Trophoblast cell (in vitro differentiated cells and primary cell): ENCODE results near the gene ADGRF5.
A peak's percentile ranks its signal among the peaks of the same experiment; 100 is the strongest.

Source experiments
- DNase-seq, 2 donors: peaks; one replicate each; pipeline ENCODE4 v3.0.0-alpha.2; 2016
- H2AFZ ChIP-seq: 2 replicates; pipeline ENCODE4 v1.6.1; 2013; ENCODE audit warnings: low read length, moderate library complexity, mild to moderate bottlenecking; ENCODE audit not compliant: insufficient read depth, poor library complexity
- H2AK5ac ChIP-seq: 2 replicates; pipeline ENCODE4 v1.6.1; 2013; ENCODE audit warnings: mild to moderate bottlenecking, low read length
- H2BK120ac ChIP-seq: 2 replicates; pipeline ENCODE4 v1.6.1; 2013; ENCODE audit warnings: low read length, mild to moderate bottlenecking, moderate library complexity; ENCODE audit not compliant: insufficient read depth, poor library complexity
- H2BK12ac ChIP-seq: 2 replicates; pipeline ENCODE4 v1.6.1; 2013; ENCODE audit warnings: mild to moderate bottlenecking, low read length, moderate library complexity
- H2BK5ac ChIP-seq: 2 replicates; pipeline ENCODE4 v1.6.1; 2013; ENCODE audit warnings: low read length, low read depth, moderate library complexity, mild to moderate bottlenecking; ENCODE audit not compliant: poor library complexity
- H3K14ac ChIP-seq: 2 replicates; pipeline ENCODE4 v1.6.1; 2013; ENCODE audit warnings: mild to moderate bottlenecking, low read length
- H3K18ac ChIP-seq: 2 replicates; pipeline ENCODE4 v1.6.1; 2013; ENCODE audit warnings: mild to moderate bottlenecking, low read length
- H3K23ac ChIP-seq: 2 replicates; pipeline ENCODE4 v1.6.1; 2013; ENCODE audit warnings: low read length
- H3K27ac ChIP-seq: 2 replicates; pipeline ENCODE4 v1.5.1; 2013; ENCODE audit warnings: low read depth, mild to moderate bottlenecking, inconsistent platforms, low read length, moderate library complexity
- H3K27me3 ChIP-seq: 2 replicates; pipeline ENCODE4 v1.6.1; 2013; ENCODE audit warnings: inconsistent platforms, mild to moderate bottlenecking, low read length, moderate library complexity; ENCODE audit not compliant: insufficient read depth
- H3K36me3 ChIP-seq, 2 experiments: 1 replicate in 1 of 2; 2 replicates in 1 of 2; pipeline ENCODE4 v1.6.1; 2013; ENCODE audit warnings: low read length in 2 of 2, mild to moderate bottlenecking in 2 of 2, moderate library complexity in 1 of 2; ENCODE audit not compliant: insufficient read depth in 2 of 2, control insufficient read depth in 1 of 2
- H3K4ac ChIP-seq: 2 replicates; pipeline ENCODE4 v1.6.1; 2013; ENCODE audit warnings: low read depth, mild to moderate bottlenecking, low read length, moderate library complexity
- H3K4me1 ChIP-seq, 2 experiments: 1 replicate in 1 of 2; 2 replicates in 1 of 2; pipeline ENCODE4 v1.6.1; 2013; ENCODE audit warnings: low read length in 2 of 2, mild to moderate bottlenecking in 2 of 2, moderate library complexity in 1 of 2; ENCODE audit not compliant: insufficient read depth in 2 of 2, control insufficient read depth in 1 of 2
- H3K4me2 ChIP-seq: 2 replicates; pipeline ENCODE4 v1.6.1; 2013; ENCODE audit warnings: inconsistent platforms, mild to moderate bottlenecking, low read length, moderate library complexity
- H3K4me3 ChIP-seq: 2 replicates; pipeline ENCODE4 v1.5.1; 2013; ENCODE audit warnings: mild to moderate bottlenecking, low read depth, low read length, inconsistent platforms
- H3K79me1 ChIP-seq: one replicate; pipeline ENCODE4 v1.6.1; 2013; ENCODE audit warnings: low read length
- H3K79me2 ChIP-seq: 2 replicates; pipeline ENCODE4 v1.6.1; 2013; ENCODE audit warnings: low read length, mild to moderate bottlenecking; ENCODE audit not compliant: control insufficient read depth, insufficient read depth, poor library complexity
- H3K9ac ChIP-seq: 2 replicates; pipeline ENCODE4 v1.6.1; 2013; ENCODE audit warnings: mild to moderate bottlenecking, low read length
- H3K9me3 ChIP-seq: 2 replicates; pipeline ENCODE4 v1.6.1; 2013; ENCODE audit warnings: low read depth, mild to moderate bottlenecking, control low read depth, inconsistent platforms, low read length; ENCODE audit not compliant: insufficient read depth
- H4K12ac ChIP-seq: 2 replicates; pipeline ENCODE4 v1.6.1; 2013; ENCODE audit warnings: low read depth, mild to moderate bottlenecking, low read length, moderate library complexity
- H4K8ac ChIP-seq: 2 replicates; pipeline ENCODE4 v1.6.1; 2013; ENCODE audit warnings: low read depth, mild to moderate bottlenecking, low read length, moderate library complexity
- H4K91ac ChIP-seq: one replicate; pipeline ENCODE4 v1.6.1; 2013; ENCODE audit warnings: low read depth, mild to moderate bottlenecking, low read length, moderate library complexity
- WGBS: extraction: QIAGEN DNeasy Blood & Tissue Kit; methylation state at CpG from one replicate; pipeline ENCODE4 v1.1.7; 2013; ENCODE audit warnings: missing lambda C conversion rate; ENCODE audit not compliant: insufficient read length, insufficient coverage; ENCODE audit errors: extremely low coverage; 5-methylcytosine and 5-hydroxymethylcytosine counted together

The ADGRF5 gene

GRCh38 chr6:46876126-46876525 lies 45.6 kb downstream of the ADGRF5 start:
- H3K9me3 ChIP-seq = no peaks in the 10 kb centered on the region
- DNase-seq = peak; percentile 97 to 98

GRCh38 chr6:46867411-46867810 lies 54.3 kb downstream of the ADGRF5 start:
- H3K9ac ChIP-seq = no peak overlapping the region
- H3K27me3 ChIP-seq = no peaks in the 10 kb centered on the region
- H3K79me1 ChIP-seq = no peaks in the 10 kb centered on the region
- H3K18ac ChIP-seq = no peak overlapping the region
- H4K8ac ChIP-seq = no peak overlapping the region
- no peak overlapping the region for H3K4ac ChIP-seq
- H3K27ac ChIP-seq = no peak overlapping the region
- H4K12ac ChIP-seq = no peak overlapping the region
- no peak overlapping the region for H3K4me2 ChIP-seq
- H3K79me2 ChIP-seq = no peaks in the 10 kb centered on the region
- no peaks in the 10 kb centered on the region for H3K9me3 ChIP-seq
- H2BK120ac ChIP-seq = no peak overlapping the region
- peak in 1 of 2 donors; percentile 14 for DNase-seq
- no CpG with 5 or more reads among the region's 5 CpGs for WGBS
- no peak overlapping the region for H3K23ac ChIP-seq
- no peak overlapping the region for H2AFZ ChIP-seq
- H3K14ac ChIP-seq = no peak overlapping the region
- H4K91ac ChIP-seq = no peak overlapping the region
- no peak overlapping the region for H2BK12ac ChIP-seq
- H2BK5ac ChIP-seq = no peak overlapping the region
- no peaks in the 10 kb centered on the region for H3K36me3 ChIP-seq
- H3K4me3 ChIP-seq = no peak overlapping the region
- H3K4me1 ChIP-seq = peaks cover 0 to 1% of the 10 kb centered on the region in 2 experiments
- H2AK5ac ChIP-seq = no peak overlapping the region

More at GRCh38 chr6:46876126-46876525, 45.6 kb downstream of the ADGRF5 start:
- no peak overlapping the region for H4K12ac ChIP-seq
- no peak overlapping the region for H2BK5ac ChIP-seq
- no peak overlapping the region for H2BK120ac ChIP-seq
- no peak overlapping the region for H3K4me3 ChIP-seq
- no peak overlapping the region for H2BK12ac ChIP-seq
- no peak overlapping the region for H3K9ac ChIP-seq
- H2AK5ac ChIP-seq = no peak overlapping the region
- H3K27ac ChIP-seq = peak overlapping the region; percentile 20
- H3K79me1 ChIP-seq = no peaks in the 10 kb centered on the region
- no peak overlapping the region for H3K18ac ChIP-seq
- H4K8ac ChIP-seq = no peak overlapping the region
- H3K14ac ChIP-seq = no peak overlapping the region
- no peak overlapping the region for H3K4ac ChIP-seq
- H3K4me2 ChIP-seq = no peak overlapping the region
- no peaks in the 10 kb centered on the region for H3K36me3 ChIP-seq
- H3K23ac ChIP-seq = no peak overlapping the region
- H3K4me1 ChIP-seq = peaks cover 3% of the 10 kb centered on the region in 2 experiments
- no peaks in the 10 kb centered on the region for H3K79me2 ChIP-seq
- peaks cover 2% of the 10 kb centered on the region for H3K27me3 ChIP-seq
- H2AFZ ChIP-seq = no peak overlapping the region
- no CpG with 5 or more reads among the region's 4 CpGs for WGBS
- no peak overlapping the region for H4K91ac ChIP-seq

DNA sequence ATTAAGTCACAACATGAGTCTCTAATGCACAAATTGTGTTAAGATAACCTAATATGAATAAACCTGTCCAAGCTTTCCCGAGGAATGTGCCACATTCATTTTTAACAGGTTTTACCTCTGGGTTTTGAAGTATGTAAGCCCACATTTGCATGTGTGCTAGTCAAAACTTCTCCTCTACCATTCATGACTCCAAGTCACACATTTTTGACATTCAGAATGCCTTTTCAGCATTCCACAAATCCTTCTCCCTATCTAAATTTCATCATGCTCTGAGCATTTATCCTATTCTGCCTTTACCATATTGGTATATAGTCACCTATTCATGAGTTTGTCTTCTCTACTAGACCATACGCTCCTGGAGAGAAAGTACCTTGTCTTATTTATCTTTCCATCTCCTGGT lies 56.5 kb downstream of the ADGRF5 start:
- WGBS = no CpG with 5 or more reads among the region's 2 CpGs
- no peak overlapping the region for H3K23ac ChIP-seq
- no peak overlapping the region for H3K18ac ChIP-seq
- no peaks in the 10 kb centered on the region for H3K79me1 ChIP-seq
- no peaks in the 10 kb centered on the region for H3K9me3 ChIP-seq
- H3K14ac ChIP-seq = no peak overlapping the region
- DNase-seq = peak; percentile 35 to 88
- no peak overlapping the region for H3K4me3 ChIP-seq
- H2BK120ac ChIP-seq = no peak overlapping the region
- H3K79me2 ChIP-seq = no peaks in the 10 kb centered on the region
- no peaks in the 10 kb centered on the region for H3K36me3 ChIP-seq
- no peak overlapping the region for H2AFZ ChIP-seq
- H3K27me3 ChIP-seq = no peaks in the 10 kb centered on the region
- H3K4me1 ChIP-seq = peaks cover 0 to 1% of the 10 kb centered on the region in 2 experiments
- no peak overlapping the region for H4K91ac ChIP-seq
- H3K4ac ChIP-seq = no peak overlapping the region
- no peak overlapping the region for H3K4me2 ChIP-seq
- H3K9ac ChIP-seq = no peak overlapping the region
- H2AK5ac ChIP-seq = no peak overlapping the region
- no peak overlapping the region for H2BK5ac ChIP-seq
- H4K12ac ChIP-seq = no peak overlapping the region
- H2BK12ac ChIP-seq = no peak overlapping the region
- H4K8ac ChIP-seq = no peak overlapping the region
- no peak overlapping the region for H3K27ac ChIP-seq

DNA sequence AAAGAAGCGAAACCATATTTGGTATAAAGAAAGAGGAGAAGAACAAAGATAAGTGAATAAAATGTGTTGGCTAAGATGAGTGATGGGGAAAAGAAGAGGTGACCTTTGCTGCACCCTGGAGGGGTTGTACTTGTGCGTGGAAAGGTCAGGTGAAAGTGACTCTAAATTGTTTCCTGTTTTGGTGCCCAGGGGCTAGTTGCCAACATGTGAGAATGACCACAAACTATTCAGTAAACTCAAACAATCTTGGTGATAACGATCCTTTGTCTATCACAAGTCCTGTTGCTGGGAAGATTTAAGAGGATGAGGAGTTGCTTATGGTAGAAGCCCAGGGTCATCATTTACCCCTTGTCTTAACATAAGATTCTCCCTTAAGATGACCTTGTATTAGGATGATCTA lies 57.9 kb downstream of the ADGRF5 start:
- H4K91ac ChIP-seq = no peak overlapping the region
- H3K14ac ChIP-seq = no peak overlapping the region
- no peak overlapping the region for H3K23ac ChIP-seq
- no peak for DNase-seq
- WGBS = no CpG with 5 or more reads among the region's 3 CpGs
- no peaks in the 10 kb centered on the region for H3K79me1 ChIP-seq
- H3K79me2 ChIP-seq = no peaks in the 10 kb centered on the region
- no peaks in the 10 kb centered on the region for H3K36me3 ChIP-seq
- no peak overlapping the region for H2BK12ac ChIP-seq
- no peaks in the 10 kb centered on the region for H3K9me3 ChIP-seq
- no peak overlapping the region for H3K18ac ChIP-seq
- H3K9ac ChIP-seq = no peak overlapping the region
- no peaks in the 10 kb centered on the region for H3K27me3 ChIP-seq
- H3K27ac ChIP-seq = no peak overlapping the region
- no peak overlapping the region for H2BK120ac ChIP-seq
- no peak overlapping the region for H3K4me2 ChIP-seq
- H2BK5ac ChIP-seq = no peak overlapping the region
- H2AFZ ChIP-seq = no peak overlapping the region
- no peak overlapping the region for H4K12ac ChIP-seq
- peaks cover 0 to 1% of the 10 kb centered on the region in 2 experiments for H3K4me1 ChIP-seq
- no peak overlapping the region for H3K4ac ChIP-seq
- H4K8ac ChIP-seq = no peak overlapping the region
- H3K4me3 ChIP-seq = no peak overlapping the region
- no peak overlapping the region for H2AK5ac ChIP-seq
